WTC11 (cell line): ENCODE data around the gene CNKSR3.

Source experiments
- ATF2 ChIP-seq: sonication (generic); formaldehyde crosslinking; IDR thresholded peaks from 2 replicates; pipeline ENCODE4 v1.8.1; 2022; ENCODE audit warnings: low read depth, missing genetic modification reagents, borderline replicate concordance
- CTCF ChIP-seq: fragments of 200-600 bp; IDR thresholded peaks from 2 replicates; pipeline ENCODE4 v1.8.0; 2022; ENCODE audit warnings: antibody characterized with exemption

- no peak for TF ChIP-seq CTCF
- no peak for TF ChIP-seq ATF2 (CRISPR knock-in tag)
Measured at GRCh38 chr6:154478701-154479060, 31.8 kb downstream of the CNKSR3 start.
